Panc1 (cell line): ENCODE results near the gene MSN.

Experiments
- POLR2AphosphoS5 ChIP-seq: IDR thresholded peaks from 2 replicates; pipeline ENCODE4 v1.6.1; 2012; ENCODE audit warnings: mild to moderate bottlenecking, low read depth, low read length, moderate library complexity
- REST ChIP-seq, 2 experiments: IDR thresholded peaks; 2 replicates each; pipeline ENCODE4 v1.6.1; 2011 to 2012; ENCODE audit warnings: low read depth in 2 of 2, control low read depth in 1 of 2, low read length in 1 of 2, mild to moderate bottlenecking in 1 of 2, moderate library complexity in 1 of 2; ENCODE audit not compliant: insufficient read depth in 1 of 2
- SIN3A ChIP-seq: IDR thresholded peaks from 2 replicates; pipeline ENCODE4 v1.6.1; 2012; ENCODE audit warnings: low read depth, mild to moderate bottlenecking, low read length, moderate library complexity, borderline replicate concordance; ENCODE audit not compliant: insufficient read depth
- TCF7L2 ChIP-seq: IDR thresholded peaks from 2 replicates; pipeline ENCODE4 v1.6.1; 2011; ENCODE audit warnings: mild to moderate bottlenecking, low read depth, low read length, inconsistent platforms
- TF ChIP-seq, protein P1 (sequence below): fragments of 450-650 bp; IDR thresholded peaks from 2 replicates; pipeline ENCODE4 v1.5.1; 2017; ENCODE audit warnings: mild to moderate bottlenecking

- TF ChIP-seq, protein P1, sequence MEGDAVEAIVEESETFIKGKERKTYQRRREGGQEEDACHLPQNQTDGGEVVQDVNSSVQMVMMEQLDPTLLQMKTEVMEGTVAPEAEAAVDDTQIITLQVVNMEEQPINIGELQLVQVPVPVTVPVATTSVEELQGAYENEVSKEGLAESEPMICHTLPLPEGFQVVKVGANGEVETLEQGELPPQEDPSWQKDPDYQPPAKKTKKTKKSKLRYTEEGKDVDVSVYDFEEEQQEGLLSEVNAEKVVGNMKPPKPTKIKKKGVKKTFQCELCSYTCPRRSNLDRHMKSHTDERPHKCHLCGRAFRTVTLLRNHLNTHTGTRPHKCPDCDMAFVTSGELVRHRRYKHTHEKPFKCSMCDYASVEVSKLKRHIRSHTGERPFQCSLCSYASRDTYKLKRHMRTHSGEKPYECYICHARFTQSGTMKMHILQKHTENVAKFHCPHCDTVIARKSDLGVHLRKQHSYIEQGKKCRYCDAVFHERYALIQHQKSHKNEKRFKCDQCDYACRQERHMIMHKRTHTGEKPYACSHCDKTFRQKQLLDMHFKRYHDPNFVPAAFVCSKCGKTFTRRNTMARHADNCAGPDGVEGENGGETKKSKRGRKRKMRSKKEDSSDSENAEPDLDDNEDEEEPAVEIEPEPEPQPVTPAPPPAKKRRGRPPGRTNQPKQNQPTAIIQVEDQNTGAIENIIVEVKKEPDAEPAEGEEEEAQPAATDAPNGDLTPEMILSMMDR: no peak
- TF ChIP-seq REST (IDR thresholded peaks at IDR 0.05; ENCODE audit: insufficient read depth in 1 of 2, low read depth in 2 of 2, low read length in 1 of 2) (no peak), POLR2AphosphoS5 (no peak), TCF7L2 (no peak), SIN3A (no peak)
Measured at GRCh38 chrX:65673857-65674203, 6.4 kb downstream of the MSN start.
